ENCODE data around the gene GRIK4. TPM values are rescaled to one million over a fixed set of nuclear protein-coding genes. Genes with fewer than 3 reads are reported as not detected.

The GRIK4 gene
- total and polyA plus RNA-seq, 2 donors (not counting 3 experiments of a cell fraction or from before 2014, with no cell fraction given): 0.81 to 1.6 TPM

DNA sequence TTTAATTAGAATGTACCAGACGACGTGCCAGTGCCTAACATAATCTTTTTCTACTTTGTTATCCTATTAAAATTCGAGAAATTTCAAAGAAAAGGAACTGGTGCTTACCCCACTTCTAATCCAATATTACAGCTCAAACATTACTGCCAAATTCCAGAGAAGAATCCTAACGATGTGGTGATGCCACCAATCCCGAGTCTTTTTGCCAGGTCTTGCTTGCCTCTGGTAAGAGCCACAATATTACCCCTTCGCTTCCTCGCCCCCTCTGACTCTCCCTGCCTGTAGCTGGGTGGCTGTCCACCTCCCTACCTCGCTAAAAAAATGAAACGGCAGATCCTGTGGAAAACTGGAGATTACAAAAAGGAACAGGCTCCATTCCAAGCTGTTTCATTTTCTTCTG, 462.9 kb downstream of the GRIK4 start:
- CTCF ChIA-PET: interaction anchor here (1.2 to 2.0 kb wide), 2 partner anchors 11 to 221 kb away, joined by 4 to 7 read pairs; no protein-coding TSS in a partner anchor
- BruUV-seq (replicated peaks): no TSS peak

More for the DNA sequence above, 462.9 kb downstream of the GRIK4 start:
- H3K36me3 ChIP-seq (ENCODE audit: control insufficient read depth in 2 of 2, extremely low read depth in 1 of 2, insufficient read depth in 2 of 2, low read length in 2 of 2): no peaks in the 10 kb centered on the region
- H3K27me3 ChIP-seq (ENCODE audit: control insufficient read depth in 2 of 2, insufficient read depth in 2 of 2, low read length in 2 of 2): no peaks in the 10 kb centered on the region
- intact Hi-C loops (cut with micrococcal nuclease) (no loop called here), dilution Hi-C loops (cut with MboI; ENCODE audit: extremely low pct_ligation_motif_present, low sequenced_read_pairs) (no loop called here)
- no peak overlapping the region for H2AFZ ChIP-seq (ENCODE audit: low read depth, low read length)
- no peaks in the 10 kb centered on the region for H3K9me3 ChIP-seq (replicated peaks; ENCODE audit: control insufficient read depth, insufficient read depth, low read length)
- no peak for DNase-seq (ENCODE audit: low read depth, low spot score)
- H4K20me1 ChIP-seq (replicated peaks; ENCODE audit: control insufficient read depth, extremely low read depth, insufficient read depth, low read length): no peaks in the 10 kb centered on the region
- POLR2A ChIA-PET: no interaction called here
- no peak overlapping the region for H3K4me2 ChIP-seq (ENCODE audit: insufficient read depth, low read length)
- TF ChIP-seq POLR2AphosphoS5 (IDR thresholded peaks at IDR 0.05; ENCODE audit: insufficient read depth, low read depth, low read length) (no peak), MYC (IDR thresholded peaks at IDR 0.05; ENCODE audit: low read depth, low read length) (no peak), EZH2 (IDR thresholded peaks at IDR 0.05; ENCODE audit: borderline replicate concordance, low read depth, low read length, severe bottlenecking) (no peak), POLR2A (IDR thresholded peaks at IDR 0.05; ENCODE audit: low read depth, low read length) (no peak), JUN (IDR thresholded peaks at IDR 0.05; ENCODE audit: borderline replicate concordance, insufficient read depth, insufficient read length, low read depth) (no peak), GATA2 (IDR thresholded peaks at IDR 0.05; ENCODE audit: insufficient read depth, insufficient read length, low read depth, low read length) (no peak), FOS (IDR thresholded peaks at IDR 0.05; ENCODE audit: borderline replicate concordance, insufficient read depth, low read length) (no peak)
- TF ChIP-seq, protein P1, sequence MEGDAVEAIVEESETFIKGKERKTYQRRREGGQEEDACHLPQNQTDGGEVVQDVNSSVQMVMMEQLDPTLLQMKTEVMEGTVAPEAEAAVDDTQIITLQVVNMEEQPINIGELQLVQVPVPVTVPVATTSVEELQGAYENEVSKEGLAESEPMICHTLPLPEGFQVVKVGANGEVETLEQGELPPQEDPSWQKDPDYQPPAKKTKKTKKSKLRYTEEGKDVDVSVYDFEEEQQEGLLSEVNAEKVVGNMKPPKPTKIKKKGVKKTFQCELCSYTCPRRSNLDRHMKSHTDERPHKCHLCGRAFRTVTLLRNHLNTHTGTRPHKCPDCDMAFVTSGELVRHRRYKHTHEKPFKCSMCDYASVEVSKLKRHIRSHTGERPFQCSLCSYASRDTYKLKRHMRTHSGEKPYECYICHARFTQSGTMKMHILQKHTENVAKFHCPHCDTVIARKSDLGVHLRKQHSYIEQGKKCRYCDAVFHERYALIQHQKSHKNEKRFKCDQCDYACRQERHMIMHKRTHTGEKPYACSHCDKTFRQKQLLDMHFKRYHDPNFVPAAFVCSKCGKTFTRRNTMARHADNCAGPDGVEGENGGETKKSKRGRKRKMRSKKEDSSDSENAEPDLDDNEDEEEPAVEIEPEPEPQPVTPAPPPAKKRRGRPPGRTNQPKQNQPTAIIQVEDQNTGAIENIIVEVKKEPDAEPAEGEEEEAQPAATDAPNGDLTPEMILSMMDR (IDR thresholded peaks at IDR 0.05; ENCODE audit: extremely low read depth in 1 of 2, insufficient read depth in 1 of 2, low read depth in 1 of 2, low read length in 2 of 2): no peak
- TF ChIP-seq, protein P2, sequence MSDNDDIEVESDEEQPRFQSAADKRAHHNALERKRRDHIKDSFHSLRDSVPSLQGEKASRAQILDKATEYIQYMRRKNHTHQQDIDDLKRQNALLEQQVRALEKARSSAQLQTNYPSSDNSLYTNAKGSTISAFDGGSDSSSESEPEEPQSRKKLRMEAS (IDR thresholded peaks at IDR 0.05; ENCODE audit: insufficient read depth, insufficient read length): no peak
- no peaks in the 10 kb centered on the region for H3K79me2 ChIP-seq (ENCODE audit: control insufficient read depth, insufficient read depth, low read length)
- no peak overlapping the region for H3K27ac ChIP-seq (ENCODE audit: insufficient read depth, low read depth, low read length)
- H3K9ac ChIP-seq (replicated peaks; ENCODE audit: extremely low read depth, insufficient read depth, low read length): no peak overlapping the region
- no peak overlapping the region for H3K4me3 ChIP-seq (replicated peaks in 1 of 3; ENCODE audit: insufficient read depth in 1 of 3, low read depth in 1 of 3, low read length in 3 of 3)
- no peaks in the 10 kb centered on the region for H3K4me1 ChIP-seq (ENCODE audit: control insufficient read depth, extremely low read depth, insufficient read depth, low read length)
- H3K9me1 ChIP-seq (replicated peaks; ENCODE audit: control insufficient read depth, extremely low read depth, insufficient read depth, low read length): no peaks in the 10 kb centered on the region
- no peak for FAIRE-seq
